ACC112 (cell line): ENCODE measurements around the gene FARS2.

Source experiments
- H2AFZ ChIP-seq: fragments of 200-600 bp; sonication (generic); one replicate; pipeline ENCODE4 v1.6.0; 2017; ENCODE audit warnings: antibody characterized with exemption, low read length; ENCODE audit not compliant: unreplicated experiment
- H3K27ac ChIP-seq: fragments of 200-600 bp; sonication (generic); 2 replicates; pipeline ENCODE4 v1.5.1; 2014; ENCODE audit warnings: low read depth, mild to moderate bottlenecking, antibody characterized with exemption, low read length, moderate library complexity
- H3K27me3 ChIP-seq: fragments of 200-600 bp; sonication (generic); 2 replicates; pipeline ENCODE4 v1.6.1; 2014; ENCODE audit warnings: mild to moderate bottlenecking, antibody characterized with exemption, low read length, moderate library complexity, mixed read lengths; ENCODE audit not compliant: insufficient read depth
- H3K36me3 ChIP-seq: fragments of 200-600 bp; sonication (generic); 2 replicates; pipeline ENCODE4 v1.6.1; 2016; ENCODE audit warnings: mild to moderate bottlenecking, antibody characterized with exemption, low read length, moderate library complexity, mixed read lengths; ENCODE audit not compliant: insufficient read depth
- H3K4me1 ChIP-seq: fragments of 200-600 bp; sonication (generic); one replicate; pipeline ENCODE4 v1.6.1; 2016; ENCODE audit warnings: low read length, mixed read lengths; ENCODE audit not compliant: insufficient read depth, unreplicated experiment, control insufficient read depth
- H3K4me3 ChIP-seq: fragments of 200-600 bp; sonication (generic); 2 replicates; pipeline ENCODE4 v1.5.1; 2014; ENCODE audit warnings: mild to moderate bottlenecking, low read depth, low read length
- H3K79me2 ChIP-seq: fragments of 200-600 bp; sonication (generic); one replicate; pipeline ENCODE4 v1.6.0; 2016; ENCODE audit warnings: low read length; ENCODE audit not compliant: control insufficient read depth, unreplicated experiment, insufficient read depth

The FARS2 gene

DNA sequence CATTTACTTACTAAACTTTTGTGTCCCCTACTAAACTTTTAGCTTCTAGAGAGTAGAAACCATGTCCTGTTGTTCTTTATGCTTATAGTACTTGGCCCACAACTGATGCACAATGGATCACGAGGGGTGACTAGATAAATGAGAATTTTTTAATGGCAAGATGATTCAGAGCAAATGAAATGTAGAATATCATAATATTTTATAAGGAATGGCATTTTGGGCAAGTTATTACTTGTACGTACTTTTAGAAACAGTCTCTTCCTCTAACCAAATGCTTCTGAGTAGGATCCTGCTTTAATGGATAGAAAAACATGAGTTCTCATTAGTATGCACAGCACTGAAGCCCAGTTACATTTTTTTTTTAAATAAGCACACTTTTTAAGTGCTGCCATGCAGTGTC, 409.1 kb downstream of the FARS2 start:
- Histone ChIP-seq H2AFZ (no peak overlapping the region), H3K36me3 (no peaks in the 10 kb centered on the region), H3K27me3 (no peaks in the 10 kb centered on the region), H3K27ac (no peak overlapping the region), H3K4me3 (no peak overlapping the region), H3K79me2 (no peaks in the 10 kb centered on the region), H3K4me1 (peaks cover 22% of the 10 kb centered on the region)

DNA sequence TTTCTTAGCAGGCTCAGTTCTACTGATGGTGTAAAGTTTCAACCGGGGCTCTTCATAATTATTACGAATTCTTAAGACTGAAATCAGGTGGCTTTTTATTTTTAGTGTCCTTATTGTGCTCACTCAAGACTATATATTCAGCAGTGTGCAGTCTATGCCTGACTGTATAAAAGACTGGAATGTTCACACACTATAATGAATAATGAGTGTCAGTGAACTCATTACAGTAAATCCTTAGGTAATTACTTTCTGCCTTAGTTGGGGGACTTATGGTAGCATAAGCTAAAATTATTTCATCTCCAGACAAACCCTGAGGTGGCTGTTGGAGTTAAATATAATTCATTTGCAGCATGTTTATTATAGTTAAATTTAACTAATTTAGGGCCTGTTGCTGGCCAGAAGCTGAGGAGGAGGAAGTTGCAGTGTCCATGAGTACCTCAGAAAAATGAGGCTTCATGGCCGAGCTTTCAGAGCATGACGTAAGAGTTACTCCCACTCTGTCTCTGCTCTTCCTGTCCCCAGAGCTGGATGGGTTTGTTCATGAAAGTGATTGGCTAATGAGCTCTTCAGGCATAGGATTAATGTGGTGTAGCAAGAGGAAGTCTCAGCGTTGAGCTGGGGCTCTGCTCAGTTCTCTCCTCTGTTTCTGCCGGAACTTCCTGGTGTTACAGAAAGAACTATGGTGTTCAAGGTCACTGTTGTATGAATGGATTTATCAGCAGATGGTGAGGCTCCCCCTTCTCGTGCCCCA, 409.7 kb downstream of the FARS2 start:
- no peak overlapping the region for H2AFZ ChIP-seq
- no peak overlapping the region for H3K4me3 ChIP-seq
- no peaks in the 10 kb centered on the region for H3K79me2 ChIP-seq
- H3K27ac ChIP-seq, result no peak overlapping the region
- no peaks in the 10 kb centered on the region for H3K36me3 ChIP-seq
- no peaks in the 10 kb centered on the region for H3K27me3 ChIP-seq
- H3K4me1 ChIP-seq, result peaks cover 22% of the 10 kb centered on the region

DNA sequence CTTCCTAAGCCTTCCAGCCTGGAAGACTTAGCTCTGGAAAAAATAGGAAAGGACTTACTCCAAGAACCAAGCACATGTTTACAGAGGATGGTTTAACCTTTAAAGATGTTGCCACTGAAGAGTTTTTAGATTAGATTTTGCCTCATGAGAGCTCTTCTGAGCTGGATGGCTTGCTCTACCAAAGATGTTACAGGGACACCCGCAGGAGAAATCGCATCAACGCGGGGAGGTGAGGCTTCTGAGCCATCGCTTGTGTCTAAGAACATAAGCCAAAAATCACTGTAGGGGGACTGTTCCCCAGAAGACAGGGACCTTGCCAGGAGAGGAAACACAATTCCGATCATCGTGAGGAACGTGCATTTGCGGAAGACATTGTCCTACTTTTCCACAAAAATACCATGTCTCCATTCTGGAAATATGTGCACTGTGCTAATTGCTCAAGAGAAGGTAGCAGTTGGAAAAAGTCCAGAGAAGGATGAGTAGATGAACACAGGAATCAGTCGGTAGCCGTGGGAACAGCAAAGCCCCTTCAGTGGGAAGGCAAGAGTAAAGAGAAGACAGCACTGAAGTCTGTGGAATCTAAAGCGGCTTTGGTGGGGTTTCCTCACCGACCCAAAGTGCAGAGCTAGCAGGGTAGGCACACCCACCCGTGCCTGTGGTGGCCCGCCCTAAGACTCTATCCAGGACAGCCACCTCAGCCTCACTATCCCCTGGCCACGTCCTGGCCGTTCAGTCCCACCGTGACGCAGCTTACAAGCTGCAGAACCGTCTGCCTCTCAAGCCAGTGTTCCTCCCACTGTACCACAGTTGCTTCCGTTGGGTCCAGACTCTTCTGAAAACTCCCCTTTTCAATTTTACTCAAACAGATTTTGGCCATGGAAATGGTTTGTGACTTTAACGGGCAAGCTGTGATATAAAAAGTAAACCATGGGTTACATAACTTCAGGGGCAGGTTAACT, 410.6 kb downstream of the FARS2 start:
- Histone ChIP-seq H3K4me1 (peaks cover 22% of the 10 kb centered on the region), H3K4me3 (no peak overlapping the region; the same call in 1 of the 2 replicates), H3K27me3 (no peaks in the 10 kb centered on the region), H3K36me3 (no peaks in the 10 kb centered on the region), H2AFZ (peak overlapping the region; percentile 32), H3K79me2 (no peaks in the 10 kb centered on the region), H3K27ac (peak overlapping the region; percentile 78)

DNA sequence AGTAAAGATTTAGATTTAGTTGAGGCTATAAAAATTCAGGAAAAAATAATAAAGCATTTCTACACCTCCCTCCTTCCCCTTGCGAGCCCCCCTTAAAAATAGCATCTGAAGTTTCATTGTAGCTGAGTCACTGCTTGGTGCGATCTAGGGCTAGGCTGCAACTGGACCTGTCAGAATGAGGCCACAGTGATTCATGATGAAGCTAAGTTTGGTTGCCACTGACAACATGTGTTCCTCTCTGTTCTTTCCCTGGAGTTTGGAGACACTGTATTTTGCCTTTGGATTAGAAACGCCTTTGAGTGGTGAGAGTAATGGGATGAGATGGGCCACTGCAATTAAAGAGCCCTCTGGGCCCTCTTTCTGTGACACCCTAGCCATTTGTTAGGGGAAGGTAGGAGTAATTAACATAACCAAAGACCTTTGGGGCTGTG, 411.3 kb downstream of the FARS2 start:
- Histone ChIP-seq H3K36me3 (no peaks in the 10 kb centered on the region), H3K4me1 (peaks cover 27% of the 10 kb centered on the region), H3K27me3 (no peaks in the 10 kb centered on the region), H3K4me3 (no peak overlapping the region; the same call in 1 of the 2 replicates), H3K79me2 (no peaks in the 10 kb centered on the region), H2AFZ (no peak overlapping the region), H3K27ac (peak overlapping the region; percentile 78)

DNA sequence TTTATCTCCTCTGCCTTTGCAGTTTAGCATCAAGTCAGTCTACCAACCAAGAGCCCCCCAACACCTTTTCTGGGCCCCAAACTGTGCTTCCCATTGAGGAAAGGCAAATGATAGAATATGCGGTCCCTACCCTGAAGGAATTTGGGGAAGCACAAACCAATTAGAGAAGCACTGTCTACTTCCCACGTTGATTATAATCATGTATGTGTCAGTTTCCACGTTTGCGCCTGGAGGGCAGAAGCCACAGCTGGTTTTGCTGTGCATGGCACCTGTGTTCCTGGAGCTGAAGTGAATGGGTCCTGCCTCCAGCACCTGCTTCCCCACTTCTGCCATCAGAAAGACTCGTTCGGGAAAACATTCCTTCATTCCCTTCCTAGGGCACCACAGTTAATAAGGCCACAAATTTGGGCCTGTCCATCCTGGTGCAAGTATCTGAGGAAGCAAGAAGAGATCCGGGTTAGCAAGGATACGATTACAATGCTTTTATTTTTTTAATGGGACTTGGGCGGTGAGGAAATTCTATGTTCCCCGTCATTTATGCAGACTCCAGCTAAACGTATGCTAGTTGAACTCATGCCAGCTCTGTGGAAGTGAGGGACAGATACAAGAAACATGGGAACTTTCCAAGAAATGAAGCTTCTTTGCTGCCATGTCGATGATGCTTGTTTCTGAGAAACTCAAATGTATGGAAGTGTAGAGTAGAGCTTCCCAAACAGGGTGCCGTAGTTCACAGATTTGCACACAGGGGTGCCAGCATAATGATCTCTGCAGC, 411.9 kb downstream of the FARS2 start:
- no peaks in the 10 kb centered on the region for H3K27me3 ChIP-seq
- H3K79me2 ChIP-seq, result no peaks in the 10 kb centered on the region
- no peak overlapping the region for H2AFZ ChIP-seq
- peak overlapping the region; percentile 52; the same call in 1 of the 2 replicates for H3K27ac ChIP-seq
- H3K4me1 ChIP-seq, result peaks cover 27% of the 10 kb centered on the region
- no peaks in the 10 kb centered on the region for H3K36me3 ChIP-seq
- no peak overlapping the region for H3K4me3 ChIP-seq

DNA sequence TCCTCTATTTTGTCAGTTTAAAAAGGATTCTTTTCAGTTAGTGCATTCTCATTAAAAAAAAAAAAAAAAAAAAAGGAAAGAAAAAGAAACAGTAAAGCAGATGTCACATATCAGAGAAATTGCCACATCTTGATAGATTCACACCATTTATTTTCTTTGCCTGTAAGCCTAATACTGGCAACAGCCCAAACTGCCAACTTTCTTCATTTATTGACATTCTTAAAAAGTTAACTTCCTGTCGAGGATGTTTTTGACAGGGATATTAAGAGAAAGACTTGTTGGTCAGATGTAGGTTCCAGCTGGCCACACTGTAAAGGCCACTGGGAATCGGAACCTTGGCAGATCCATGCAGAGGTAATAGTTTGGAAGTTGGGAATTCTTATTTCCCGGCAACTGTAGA, 412.8 kb downstream of the FARS2 start:
- no peaks in the 10 kb centered on the region for H3K36me3 ChIP-seq
- H3K27me3 ChIP-seq, result no peaks in the 10 kb centered on the region
- no peak overlapping the region for H3K4me3 ChIP-seq
- no peak overlapping the region for H2AFZ ChIP-seq
- peaks cover 27% of the 10 kb centered on the region for H3K4me1 ChIP-seq
- no peak overlapping the region for H3K27ac ChIP-seq
- no peaks in the 10 kb centered on the region for H3K79me2 ChIP-seq

DNA sequence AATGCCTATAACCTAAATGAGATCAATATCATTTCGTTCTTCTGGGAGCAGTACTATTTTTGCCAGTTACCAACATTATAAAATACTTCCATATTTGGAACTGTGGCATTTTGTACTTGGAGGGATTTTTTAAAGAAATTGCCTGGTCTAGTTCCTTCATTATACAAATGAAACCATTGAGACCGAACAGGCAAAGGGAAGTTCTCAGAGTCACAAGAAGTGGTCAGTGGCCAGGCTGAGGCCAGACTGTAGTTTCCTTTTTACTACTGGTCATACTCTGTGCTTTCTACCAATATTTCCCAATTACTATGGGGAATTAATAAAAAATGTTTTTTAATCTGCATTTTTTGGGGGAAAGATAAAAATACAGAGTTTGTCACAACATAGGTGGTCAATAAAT, 413.4 kb downstream of the FARS2 start:
- H3K36me3 ChIP-seq, result no peaks in the 10 kb centered on the region
- H3K4me3 ChIP-seq, result no peak overlapping the region
- no peaks in the 10 kb centered on the region for H3K79me2 ChIP-seq
- H3K27ac ChIP-seq, result no peak overlapping the region
- H3K4me1 ChIP-seq, result peaks cover 27% of the 10 kb centered on the region
- H3K27me3 ChIP-seq, result no peaks in the 10 kb centered on the region
- no peak overlapping the region for H2AFZ ChIP-seq

DNA sequence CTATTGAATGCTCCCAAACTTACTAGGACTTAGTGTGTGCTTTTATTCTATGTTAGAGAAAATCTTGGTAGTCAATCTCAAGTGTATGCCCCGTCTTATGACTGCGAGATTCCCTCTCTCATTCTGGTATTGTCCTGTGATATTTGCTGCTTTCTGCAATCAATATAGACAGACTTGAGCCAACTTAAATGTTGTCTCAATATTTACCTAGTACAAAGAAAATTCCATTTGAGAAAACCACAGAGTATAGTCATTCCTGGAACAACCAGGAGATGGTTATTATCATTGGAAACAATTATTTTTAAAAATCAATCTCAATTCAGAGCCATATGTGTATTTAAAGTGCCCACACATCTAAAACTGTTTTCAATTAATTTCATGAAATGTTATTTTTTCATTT, 415.4 kb downstream of the FARS2 start:
- Histone ChIP-seq H3K4me1 (peaks cover 28% of the 10 kb centered on the region), H2AFZ (no peak overlapping the region), H3K27me3 (no peaks in the 10 kb centered on the region), H3K36me3 (no peaks in the 10 kb centered on the region), H3K4me3 (no peak overlapping the region), H3K79me2 (no peaks in the 10 kb centered on the region), H3K27ac (no peak overlapping the region)

DNA sequence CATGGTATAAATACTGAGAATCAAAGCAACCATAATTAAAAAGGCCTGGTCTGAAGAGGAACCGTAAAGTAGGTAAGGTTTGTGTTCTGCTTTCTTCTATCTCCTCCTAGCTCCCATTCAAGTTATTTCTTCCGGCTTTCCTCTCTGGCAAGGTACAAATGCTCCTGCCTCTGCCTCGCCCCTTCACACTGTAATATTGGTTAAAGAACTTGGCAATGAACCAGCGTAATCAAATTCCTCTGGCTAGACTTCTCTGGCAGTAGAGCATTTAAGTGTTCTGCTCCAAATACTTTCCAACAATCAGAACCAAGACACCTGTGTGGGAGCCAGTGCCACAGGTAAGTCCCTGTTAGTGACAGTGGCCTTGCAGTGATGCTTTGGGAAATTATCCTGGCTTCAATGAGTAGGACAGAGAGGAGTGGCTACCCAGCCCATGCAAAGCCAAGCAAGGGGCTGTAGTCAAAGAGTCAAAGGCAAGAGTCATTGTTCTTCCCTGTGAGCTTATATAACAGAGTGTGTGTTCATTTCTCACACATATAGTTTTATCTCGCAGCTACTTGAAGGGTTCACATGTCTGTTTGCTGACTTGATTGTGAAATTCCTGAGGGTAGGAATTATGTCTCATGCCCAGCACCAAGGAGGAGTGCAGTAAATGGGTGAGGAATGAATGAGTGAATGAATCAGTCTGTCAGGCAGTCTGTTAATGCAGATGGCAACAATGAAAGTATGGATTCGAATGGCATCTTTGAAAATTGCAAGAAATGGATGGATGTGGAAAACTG, 416.1 kb downstream of the FARS2 start:
- peaks cover 22% of the 10 kb centered on the region for H3K4me1 ChIP-seq
- H3K36me3 ChIP-seq, result no peaks in the 10 kb centered on the region
- no peak overlapping the region for H3K27ac ChIP-seq
- H3K27me3 ChIP-seq, result no peaks in the 10 kb centered on the region
- H3K79me2 ChIP-seq, result no peaks in the 10 kb centered on the region
- H2AFZ ChIP-seq, result no peak overlapping the region
- no peak overlapping the region for H3K4me3 ChIP-seq

DNA sequence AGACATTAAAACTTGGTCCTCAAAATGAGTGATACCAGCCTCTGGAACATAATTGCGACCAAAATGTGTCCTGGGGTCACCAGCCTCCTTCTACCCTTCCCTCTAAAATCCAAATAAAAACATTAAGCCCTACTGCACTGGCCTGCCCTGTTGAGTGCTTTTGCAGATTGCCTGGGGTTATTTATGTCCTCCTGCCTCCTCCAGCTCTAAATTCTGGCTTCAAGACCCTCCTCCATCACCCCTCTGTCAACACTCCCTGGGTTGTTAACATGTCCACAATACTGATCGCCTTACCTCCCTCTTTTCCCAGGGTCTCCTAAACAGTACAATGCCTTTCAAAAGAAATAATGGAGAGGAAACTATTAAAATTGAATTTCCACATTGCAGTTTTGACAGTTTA, 418.0 kb downstream of the FARS2 start:
- Histone ChIP-seq H3K4me3 (no peak overlapping the region), H3K4me1 (peaks cover 13% of the 10 kb centered on the region), H3K79me2 (no peaks in the 10 kb centered on the region), H3K36me3 (no peaks in the 10 kb centered on the region), H2AFZ (no peak overlapping the region), H3K27me3 (no peaks in the 10 kb centered on the region), H3K27ac (no peak overlapping the region)
